Stimulated activated CD8-positive, alpha-beta memory T cell treated with anti-CD3 and anti-CD28 coated beads, Interleukin-7, amount 100 ng/mL, for 24 hours (primary cell): Measurements from ENCODE around the gene NDST1.
"Not testable (repeated sequence)": the region's sequence is repeated elsewhere in the genome, so short reads cannot be mapped to it uniquely, and the experiment has no call there.

Experiments
- DNase-seq: peaks from one replicate; pipeline ENCODE4 v3.0.0-alpha.2; 2020; ENCODE audit warnings: low read depth

Gene NDST1

DNA sequence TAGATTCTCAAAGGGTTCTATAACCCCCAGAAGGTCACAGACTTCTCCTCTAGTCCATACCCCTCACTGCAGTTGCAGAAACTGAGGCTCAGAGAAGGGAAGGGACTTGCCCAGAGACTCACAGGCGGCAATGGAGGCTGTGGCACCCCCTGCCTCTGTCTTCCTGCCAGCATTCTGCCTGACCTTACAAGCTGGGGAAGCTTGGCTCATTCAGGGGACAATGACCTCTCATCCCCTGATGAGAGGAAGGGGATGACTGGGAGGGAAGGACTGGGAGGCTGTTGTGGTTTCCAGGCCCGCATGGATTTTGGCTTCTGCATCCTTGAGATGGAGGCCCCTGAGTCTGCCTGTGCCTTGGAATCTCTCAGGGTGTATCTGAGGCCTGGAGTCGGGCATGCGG lies 897 bp downstream of the NDST1 start:
- no peak for DNase-seq

DNA sequence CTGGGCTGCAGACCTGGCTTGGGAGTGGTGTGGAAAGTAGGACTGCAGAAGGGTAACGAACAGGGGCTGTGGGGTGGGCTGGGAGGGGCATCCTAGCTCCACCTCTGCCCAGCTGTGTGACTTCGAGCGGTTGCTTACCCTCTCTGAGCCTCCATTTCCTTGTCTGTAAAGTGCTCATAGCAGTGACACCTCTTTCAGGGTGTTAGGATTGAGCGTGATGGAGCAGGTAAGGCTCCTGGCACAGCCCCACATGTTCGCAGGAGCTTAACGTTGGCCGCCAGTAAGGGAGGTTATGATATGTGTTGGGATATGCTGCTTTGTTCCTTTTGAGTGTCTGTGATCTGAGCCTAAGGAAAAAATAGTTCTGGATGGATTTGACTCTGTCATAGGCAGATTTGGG lies 2.1 kb downstream of the NDST1 start:
- no peak for DNase-seq

DNA sequence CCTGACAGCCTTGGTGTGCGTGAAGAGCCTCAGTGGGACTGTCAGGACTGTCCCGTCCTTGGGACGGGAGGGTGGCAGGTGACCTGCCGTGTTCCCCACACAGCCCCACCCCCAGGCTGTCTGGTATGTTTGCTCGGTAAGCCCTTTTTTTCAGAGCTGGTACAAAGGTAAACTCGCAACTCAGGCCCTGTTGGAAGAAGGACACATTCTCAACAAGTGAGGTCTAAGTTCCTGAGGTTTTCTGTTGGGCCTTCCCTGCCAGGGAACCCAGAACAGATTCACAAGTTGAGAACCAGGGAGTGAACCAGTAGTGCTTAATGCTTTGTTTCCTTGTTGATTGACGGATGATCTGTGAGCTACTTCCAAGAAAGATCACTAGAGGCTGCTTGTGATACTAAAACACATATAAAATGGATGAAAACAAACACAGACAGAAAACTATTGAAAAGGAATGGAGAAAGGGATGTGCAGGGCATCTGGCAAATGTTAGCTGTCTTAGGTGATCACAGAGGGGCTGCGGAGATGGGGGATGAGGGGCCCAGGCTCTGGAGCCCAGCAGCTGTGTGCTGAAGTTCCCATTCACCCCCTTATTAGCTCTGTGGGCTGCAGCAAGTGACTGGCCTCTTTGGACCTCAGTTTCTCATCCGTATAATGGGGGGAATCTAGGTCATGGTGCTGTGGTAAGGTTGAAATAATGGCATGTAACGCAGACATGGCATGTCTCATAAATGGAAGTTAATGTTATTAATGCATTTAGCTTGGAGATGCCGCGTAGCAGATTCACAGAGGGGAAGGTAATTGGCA lies 2.7 kb downstream of the NDST1 start:
- no peak for DNase-seq

DNA sequence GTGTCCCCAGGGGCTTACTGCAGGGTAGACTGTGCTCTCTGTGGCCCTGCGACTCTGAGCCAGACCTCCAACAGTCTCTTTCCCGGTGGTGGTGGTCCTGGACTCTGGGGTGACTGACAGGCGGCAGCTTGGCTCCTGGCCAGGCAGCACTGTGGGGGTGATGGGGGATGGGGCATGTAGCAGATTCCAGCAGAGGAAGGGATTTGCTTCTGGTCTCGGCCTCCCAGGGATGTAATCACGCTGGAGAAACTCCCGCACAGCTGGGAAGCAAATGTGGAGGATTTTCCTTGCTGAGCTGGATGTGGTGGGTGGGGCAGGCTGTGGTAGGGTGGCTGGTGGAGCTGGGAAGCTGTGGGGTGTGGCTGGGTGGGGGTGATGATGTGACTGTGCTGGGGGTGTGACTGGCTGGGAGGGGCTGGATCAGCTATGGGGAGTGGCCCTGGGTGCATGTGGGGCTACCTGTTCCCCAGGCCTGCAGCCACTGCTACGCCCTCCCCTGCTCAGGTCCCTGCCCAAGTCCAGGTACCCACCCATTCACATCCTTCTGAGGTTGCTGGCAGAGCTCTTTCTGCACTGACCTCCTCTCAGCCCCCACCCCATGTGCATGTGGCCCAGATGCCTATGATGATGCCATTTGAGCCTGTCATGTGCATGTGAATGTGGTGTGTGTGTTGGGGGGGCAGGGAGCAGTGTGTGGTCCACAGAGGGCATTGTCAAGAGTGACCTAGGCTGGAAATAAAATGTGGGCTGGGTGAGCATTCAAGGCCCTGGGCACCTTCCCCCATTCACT lies 3.8 kb downstream of the NDST1 start:
- DNase-seq, result no peak

DNA sequence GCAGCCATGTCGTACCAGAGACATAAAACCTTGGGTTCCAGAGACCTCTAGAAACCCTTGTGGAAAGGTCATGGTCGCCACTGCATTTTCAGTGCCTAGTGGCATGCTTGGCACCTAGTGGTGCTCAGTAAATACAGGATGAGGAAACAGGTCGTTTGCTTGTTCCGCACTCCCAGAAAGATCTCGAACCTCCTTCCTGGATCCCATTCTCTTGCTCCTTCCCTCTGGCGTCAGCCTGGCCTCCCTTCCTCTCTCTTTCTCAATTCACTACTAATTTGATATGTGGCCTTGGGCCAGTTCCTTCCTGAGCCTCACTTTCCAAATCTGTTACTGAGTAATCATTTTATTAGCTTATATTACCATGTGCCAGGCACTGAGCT lies 4.4 kb downstream of the NDST1 start:
- DNase-seq, result no peak

DNA sequence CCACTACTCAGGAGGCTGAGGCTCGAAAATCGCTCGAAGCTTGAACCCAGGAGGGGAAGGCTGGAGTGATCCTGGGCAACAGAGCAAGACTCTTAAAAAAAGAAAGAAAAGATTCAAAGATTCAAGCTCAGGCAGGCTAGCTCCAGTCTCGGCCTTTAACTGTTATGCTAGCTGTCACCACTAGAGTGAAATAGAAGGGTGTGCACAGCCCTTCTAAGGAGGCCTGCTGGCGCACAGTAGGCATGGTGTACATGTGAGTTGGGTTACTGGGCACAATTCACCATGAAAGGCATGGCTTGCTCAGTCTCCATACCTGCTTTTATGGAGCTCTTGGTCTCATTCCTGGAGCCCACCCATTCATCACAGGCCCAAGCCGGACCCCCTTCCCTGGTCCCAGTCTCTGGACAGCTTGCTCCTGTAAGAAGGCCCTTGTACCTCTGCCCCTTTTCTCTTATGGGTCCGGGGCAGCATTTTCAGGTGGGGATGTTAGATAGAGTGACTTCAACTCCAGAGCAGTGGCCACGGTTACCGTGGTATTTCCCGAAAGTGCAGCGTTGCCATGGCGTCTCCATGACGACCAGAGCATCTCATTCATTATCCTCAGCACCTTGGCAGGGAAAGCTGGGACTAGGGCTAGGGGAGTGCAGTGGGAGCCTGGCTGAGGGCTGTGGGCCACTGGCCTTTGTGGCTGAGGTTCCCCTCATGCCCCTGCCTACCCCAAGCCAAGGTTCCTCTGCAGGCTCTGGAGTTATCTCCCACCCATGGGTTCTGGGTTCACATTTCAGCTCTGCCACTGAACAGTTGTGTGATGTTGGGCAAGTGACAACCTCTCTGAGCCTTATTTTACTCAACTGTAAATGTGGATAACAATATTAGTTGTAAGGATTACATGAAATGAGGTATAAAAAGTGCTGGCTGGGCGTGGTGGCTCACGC lies 5.7 kb downstream of the NDST1 start:
- no peak for DNase-seq

DNA sequence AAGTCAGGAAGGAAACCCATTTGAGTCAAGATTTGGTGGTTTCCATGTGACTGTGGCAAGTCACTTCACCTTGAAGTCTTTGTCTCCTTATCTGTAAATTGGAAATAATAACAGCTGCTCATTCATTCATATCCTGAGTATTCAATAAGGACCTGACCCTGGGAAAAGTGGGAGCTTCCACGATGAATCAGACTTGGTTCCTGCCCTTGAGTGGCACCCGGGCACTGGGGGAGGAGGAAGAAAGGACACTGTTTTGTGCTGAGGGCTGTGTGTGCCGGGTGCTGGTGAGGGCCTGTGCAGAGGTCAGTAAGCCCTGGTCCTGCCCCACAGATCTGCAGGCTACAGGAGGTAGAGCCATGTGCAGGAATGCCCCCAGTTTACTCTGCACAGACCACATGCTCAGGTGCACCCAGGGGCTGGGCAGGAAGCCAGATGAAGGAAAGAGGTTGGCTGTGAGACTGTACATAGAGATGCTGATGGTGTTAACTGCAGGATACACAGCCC lies 6.8 kb downstream of the NDST1 start:
- no peak for DNase-seq

DNA sequence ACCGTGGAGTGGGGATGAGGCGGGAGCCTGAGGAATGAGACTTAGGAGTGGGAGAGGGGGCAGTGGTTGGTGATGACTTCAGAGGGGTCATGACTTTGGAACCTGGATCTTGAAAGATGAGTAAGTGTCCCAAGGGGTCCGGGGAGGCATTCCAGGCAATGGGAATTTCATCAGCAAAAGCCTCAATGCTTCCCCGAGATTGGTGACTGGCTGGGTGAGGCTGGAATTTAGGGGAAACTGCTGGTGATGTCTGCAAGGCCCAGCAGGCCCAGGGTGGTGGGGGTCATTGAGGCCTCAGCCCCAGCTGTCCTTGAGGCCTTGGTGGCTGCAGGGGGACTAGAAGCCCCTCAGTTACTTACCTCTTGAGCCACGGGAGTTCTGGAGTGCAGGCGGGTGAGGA lies 7.5 kb downstream of the NDST1 start:
- DNase-seq, result no peak

DNA sequence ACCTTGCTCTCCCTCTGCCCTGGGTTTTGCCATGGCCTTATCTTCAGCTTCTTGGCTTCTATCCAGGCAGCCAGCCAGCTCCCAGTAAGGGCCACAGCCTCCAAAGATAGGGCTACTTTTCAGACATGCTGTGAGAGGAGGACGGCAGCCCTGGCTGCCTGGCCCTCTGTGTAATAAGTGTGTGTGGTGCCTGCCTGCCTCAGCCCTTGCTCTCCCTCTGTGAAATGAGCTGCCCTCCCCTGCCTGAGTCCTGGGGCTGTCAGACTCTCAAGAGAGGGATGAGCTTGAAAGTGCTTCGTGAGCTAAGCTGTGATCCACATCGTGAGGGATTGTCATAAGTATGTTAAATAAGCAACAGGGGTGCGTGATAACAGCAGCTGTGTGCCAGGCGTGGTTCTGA lies 8.1 kb downstream of the NDST1 start:
- DNase-seq, result no peak

DNA sequence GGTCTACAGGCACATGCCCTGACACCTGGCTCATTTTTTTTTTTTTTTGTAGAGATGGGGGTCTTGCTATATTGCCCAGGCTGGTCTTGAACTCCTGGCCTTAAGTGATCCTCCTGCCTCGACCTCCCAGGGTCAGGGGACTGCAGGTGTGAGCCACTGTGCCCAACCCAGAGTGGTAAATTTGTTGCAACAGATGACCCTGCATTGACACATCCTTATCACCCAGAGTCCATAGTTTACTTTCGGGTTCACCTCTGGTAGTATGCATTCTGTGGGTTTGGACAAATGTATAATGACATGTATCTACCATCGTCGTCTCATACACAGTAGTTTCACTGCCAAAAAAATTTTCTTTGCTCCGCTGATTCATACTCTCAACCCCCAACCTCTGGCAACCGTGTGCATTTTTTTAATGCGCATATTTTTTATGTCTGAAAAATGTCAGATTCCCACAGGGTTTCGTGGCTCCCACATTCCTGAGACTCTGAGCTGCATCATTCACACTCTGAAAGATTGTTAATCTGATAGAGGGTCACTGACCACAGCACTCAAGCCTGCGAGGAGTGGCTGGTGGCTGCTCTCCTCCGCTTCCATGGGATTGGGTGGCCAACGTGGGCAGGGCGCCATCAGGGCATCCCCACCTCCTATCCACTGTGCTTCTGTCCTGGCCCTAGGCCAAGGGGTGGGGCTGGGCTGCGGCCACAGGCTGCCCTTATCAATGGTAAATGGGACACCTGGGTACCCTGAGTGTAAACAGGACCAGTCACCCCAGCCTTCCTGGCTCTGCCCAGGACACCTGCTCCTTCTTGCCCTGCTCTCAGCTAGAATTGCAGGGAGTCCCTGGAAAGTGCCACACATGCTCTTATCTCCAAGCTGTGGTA lies 9.6 kb downstream of the NDST1 start:
- no peak for DNase-seq

DNA sequence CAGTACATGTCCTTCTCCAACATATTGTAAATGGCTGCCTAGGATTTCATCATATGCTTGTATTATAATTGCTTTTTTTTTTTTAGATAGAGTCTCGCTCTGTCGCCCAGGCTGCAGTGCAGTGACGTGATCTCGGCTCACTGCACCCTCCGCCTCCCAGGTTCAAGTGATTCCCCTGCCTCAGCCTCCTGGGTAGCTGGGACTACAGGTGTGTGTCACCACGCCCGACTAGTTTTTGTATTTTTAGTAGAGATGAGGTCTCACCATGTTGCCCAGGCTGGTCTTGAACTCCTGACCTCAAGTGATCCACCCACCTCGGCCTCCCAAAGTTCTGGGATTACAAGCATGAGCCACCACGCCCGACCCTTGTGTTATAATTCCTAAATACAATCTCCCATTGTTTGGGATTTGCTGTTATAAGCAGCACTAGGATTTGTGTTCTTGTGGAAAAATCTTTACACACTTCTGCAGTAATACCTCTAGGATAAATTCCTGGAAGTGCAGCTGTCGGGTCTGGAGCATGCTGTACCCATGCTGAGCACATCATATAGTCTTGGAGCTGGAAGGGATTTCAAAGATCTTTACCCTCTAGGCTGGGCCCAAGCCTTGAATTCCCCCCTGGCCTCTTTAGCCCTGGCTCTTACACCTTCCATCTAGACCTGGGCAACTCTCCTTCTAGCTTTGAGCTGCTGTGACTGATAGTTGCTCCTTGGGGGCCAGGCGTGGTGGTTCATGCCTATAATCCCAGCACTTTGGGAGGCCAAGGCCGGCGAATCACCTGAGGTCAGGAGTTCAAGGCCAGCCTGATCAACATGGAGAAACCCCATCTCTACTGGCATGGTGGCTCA lies 11.0 kb downstream of the NDST1 start:
- DNase-seq, result not testable (repeated sequence)

DNA sequence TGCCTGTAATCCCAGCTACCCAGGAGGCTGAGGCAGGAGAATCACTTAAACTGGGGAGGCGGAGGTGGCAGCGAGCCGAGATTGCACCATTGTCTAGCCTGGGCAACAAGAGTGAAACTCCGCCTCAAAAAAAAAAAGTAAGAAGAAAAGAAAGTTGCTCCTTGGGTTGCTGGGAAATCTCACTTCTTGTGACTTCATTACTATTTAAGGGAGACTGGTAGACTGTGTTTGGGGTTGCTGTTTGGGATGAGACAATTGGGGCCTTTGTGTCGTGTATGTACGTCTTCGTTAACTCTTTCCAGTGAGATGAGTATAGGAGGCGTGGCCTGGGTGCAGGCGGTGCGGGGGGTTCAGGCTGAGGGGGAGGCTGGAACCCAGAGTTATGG lies 11.6 kb downstream of the NDST1 start:
- no peak for DNase-seq

DNA sequence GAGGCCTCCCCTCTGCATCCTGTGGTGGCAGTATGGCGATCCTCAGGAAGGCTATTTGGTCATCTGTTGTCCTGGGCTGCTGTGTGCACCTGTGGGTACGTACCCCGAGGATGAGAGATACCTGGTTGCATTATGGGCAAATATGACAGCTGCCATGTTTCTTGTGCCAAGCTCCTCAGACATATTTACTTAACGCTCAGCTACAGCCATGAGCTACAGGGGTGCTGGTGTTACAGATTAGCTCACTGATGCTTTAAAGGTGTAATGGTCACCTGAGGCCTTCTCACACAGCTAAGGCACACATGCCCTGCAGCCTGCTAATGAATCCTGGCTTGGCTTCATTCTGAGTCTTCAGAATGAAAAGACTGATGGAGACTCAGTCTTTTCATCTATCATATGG lies 12.0 kb downstream of the NDST1 start:
- no peak for DNase-seq

DNA sequence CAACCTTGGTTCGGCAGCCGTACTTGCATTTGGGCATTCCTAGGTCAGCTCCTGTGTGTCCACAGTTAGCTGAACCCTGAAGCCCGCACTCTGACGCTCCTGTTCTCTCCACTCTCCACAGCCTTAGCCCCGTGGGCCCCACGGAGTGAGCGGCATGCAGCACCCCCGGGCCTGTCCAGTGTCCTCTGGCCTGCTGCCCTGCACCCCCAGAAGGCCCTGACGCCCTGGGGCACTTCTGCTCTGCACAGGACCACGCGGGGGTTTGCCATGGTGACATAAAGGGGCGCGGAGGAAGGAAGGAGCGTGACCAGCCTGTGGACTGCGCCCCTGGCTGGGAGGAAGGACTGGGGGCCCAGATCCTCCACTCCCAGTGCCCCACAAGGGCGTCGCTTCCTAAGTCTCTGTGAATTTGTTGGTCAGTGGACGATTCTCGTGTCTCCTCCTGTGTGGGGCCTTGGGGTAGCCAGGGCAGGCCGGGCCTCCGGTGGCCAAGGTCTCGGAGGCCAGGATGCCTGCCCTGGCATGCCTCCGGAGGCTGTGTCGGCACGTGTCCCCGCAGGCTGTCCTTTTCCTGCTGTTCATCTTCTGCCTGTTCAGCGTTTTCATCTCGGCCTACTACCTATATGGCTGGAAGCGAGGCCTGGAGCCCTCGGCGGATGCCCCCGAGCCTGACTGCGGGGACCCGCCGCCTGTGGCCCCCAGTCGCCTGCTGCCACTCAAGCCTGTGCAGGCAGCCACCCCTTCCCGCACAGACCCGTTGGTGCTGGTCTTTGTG lies 13.0 kb downstream of the NDST1 start:
- no peak for DNase-seq

DNA sequence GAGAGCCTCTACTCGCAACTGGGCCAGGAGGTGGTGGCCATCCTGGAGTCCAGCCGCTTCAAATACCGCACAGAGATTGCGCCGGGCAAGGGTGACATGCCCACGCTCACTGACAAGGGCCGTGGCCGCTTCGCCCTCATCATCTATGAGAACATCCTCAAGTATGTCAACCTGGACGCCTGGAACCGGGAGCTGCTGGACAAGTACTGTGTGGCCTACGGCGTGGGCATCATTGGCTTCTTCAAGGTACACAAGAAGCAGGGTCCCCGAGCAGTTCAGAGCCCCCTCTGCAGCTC lies 13.5 kb downstream of the NDST1 start:
- DNase-seq, result no peak

DNA sequence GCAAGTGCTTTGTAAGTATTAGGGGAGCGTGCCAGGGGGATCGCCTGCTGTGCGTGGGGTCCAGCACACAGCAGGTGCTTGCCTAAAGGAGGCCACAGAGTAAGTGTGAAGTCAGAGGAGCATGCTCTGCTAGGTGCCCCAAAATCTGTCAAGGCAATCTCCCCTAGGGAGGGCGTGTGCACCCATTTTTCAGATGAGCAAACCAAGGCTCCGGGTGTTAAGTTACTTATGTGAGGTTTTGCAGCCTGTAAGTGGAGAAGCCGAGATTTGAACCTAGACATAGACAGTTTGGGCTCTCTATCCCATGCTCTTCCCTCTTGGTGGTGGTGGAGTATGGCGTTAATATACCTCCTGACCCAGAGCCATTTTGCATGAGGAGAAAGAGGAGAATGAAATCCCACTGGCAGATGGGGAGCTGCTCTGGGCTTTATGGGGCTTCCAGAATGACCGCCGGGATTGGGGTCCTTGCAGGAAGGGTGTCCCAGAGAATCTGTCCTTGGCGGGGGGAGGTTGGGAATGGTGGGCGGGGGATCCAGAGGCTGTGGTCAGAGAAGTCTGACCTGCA lies 14.1 kb downstream of the NDST1 start:
- DNase-seq, result no peak

DNA sequence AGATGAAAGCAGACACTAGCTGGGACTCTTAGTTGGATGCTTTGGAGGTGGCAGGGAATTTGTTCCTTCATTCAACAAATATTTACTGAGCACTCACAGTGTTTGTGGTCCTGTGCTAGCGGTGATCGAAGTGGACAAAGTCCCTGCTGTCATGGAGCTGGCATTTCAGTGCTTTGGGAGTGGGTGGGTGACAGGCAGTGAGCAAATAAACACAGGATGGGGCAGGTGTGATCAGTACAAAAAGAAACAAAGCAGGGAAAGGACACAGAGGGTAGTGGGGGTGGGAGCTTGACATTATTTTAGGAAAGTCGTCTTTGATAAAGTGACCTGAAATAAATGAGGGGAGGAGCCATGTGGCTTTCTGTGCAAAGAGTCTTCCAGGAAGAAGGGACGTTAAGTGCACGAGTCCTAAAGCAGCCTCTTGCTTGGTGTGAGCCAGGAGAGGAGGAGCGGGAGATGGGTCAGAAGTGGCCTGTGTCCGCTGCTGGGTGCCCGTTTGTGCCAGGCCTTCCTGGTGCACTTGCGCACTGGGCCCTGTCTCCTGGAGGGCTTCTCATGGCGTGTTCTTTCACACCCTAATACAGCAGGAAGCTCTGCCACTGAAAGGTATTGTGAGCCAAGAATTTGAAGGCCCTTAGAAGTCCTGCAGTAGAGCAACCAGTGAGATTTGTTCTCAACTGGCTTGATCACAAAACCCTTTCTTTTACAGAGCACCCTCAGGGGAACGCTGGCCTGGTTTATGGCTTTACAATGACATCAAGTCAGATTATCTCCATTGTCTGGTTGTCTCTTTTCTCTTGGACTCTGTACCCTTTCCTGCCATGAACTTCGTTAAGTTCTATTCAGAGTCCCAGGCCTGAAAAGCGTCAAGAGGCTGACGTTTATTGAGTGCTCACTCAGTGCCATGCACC lies 14.8 kb downstream of the NDST1 start:
- DNase-seq, result no peak
